ENCODE measurements around the gene OCIAD1. TPM values are rescaled to one million over a fixed set of nuclear protein-coding genes. Genes with fewer than 3 reads are reported as not detected.
"Not testable (repeated sequence)": the region's sequence is repeated elsewhere in the genome, so short reads cannot be mapped to it uniquely, and the experiment has no call there.

The OCIAD1 gene
- total RNA-seq, 4 donors from 2014 or later, result 73.7 to 95.8 (median 78.9) TPM

DNA sequence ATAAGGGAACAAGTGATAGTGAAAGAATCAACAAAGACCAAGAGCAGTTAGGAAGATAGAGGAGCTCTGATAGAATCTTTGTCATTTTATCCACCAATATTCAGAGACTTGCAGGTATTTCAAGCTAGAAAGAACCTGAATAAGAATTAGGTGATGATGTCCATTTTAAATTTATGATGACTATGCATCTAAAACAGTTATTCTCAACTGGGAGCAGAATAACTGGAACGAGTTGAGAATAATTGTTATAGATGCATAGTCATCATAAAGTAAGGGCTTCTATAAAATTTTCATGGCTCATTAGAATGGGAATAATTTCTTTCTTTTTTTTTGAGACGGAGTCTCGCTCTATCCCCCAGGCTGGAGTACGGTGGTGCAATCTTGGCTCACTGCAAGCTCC, 5.8 kb downstream of the OCIAD1 start:
- Histone ChIP-seq H3K4me1 (peaks cover 16 to 27% (median 21%) of the 10 kb centered on the region in 4 donors), H3K27ac (replicated peaks in 1 of 4) (no peak overlapping the region), H3K36me3 (peaks cover 16 to 74% (median 50%) of the 10 kb centered on the region in 4 donors), H3K4me3 (no peak overlapping the region), H3K27me3 (no peaks in the 10 kb centered on the region), H3K9me3 (no peaks in the 10 kb centered on the region)
- TF ChIP-seq POLR2A (IDR thresholded peaks at IDR 0.05; ENCODE audit: low read depth) (no peak), POLR2AphosphoS5 (IDR thresholded peaks at IDR 0.05) (no peak), EP300 (IDR thresholded peaks at IDR 0.05) (no peak)
- TF ChIP-seq, protein P1, sequence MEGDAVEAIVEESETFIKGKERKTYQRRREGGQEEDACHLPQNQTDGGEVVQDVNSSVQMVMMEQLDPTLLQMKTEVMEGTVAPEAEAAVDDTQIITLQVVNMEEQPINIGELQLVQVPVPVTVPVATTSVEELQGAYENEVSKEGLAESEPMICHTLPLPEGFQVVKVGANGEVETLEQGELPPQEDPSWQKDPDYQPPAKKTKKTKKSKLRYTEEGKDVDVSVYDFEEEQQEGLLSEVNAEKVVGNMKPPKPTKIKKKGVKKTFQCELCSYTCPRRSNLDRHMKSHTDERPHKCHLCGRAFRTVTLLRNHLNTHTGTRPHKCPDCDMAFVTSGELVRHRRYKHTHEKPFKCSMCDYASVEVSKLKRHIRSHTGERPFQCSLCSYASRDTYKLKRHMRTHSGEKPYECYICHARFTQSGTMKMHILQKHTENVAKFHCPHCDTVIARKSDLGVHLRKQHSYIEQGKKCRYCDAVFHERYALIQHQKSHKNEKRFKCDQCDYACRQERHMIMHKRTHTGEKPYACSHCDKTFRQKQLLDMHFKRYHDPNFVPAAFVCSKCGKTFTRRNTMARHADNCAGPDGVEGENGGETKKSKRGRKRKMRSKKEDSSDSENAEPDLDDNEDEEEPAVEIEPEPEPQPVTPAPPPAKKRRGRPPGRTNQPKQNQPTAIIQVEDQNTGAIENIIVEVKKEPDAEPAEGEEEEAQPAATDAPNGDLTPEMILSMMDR (IDR thresholded peaks at IDR 0.05), result no peak
- 95% methylated on average over 4 of the region's 4 CpGs for WGBS
- no peak for DNase-seq (ENCODE audit: extremely low spot score)
- intact Hi-C loops (cut with DNase I), result loop anchor here (10.0 kb wide), 1 partner anchor 492 kb away; the partner anchor contains the start of gene SLAIN2

DNA sequence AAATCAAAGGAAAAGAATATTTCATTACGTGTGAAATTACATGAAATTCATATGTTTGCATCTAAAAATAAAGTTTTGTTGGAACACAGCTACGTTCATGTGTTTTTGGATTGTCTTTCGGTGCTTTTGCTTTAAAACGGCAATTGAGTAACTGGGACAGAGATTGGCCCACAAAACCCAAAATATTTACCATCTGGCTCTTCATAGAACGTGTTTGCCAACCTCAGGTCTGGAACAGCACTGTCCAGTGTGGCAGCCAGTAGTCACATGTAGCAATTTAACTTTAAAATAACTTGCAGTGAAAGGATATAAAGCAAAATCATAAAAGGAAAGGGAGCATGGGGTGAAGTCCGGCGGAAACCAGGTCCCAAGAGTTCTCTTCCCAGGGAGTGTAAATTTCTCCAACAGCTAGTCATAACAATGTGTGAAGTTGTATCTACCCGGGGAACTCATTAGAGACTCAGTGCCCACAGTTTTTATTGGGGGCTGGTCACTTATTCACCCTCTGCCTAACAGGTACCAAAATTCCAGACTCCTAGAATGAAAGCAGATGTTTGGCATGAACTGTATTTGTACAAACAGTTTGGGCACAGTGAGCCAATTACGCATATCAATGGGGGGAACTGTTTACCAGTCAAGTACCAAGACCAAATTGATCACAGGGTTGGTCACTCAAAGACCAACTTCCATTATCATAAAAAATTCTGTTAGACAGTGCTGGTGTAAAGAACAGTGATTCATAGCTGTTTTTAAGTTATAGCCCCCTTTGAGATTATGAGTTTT, 10.3 kb downstream of the OCIAD1 start:
- Histone ChIP-seq H3K27ac (replicated peaks in 1 of 4) (no peak overlapping the region), H3K4me3 (no peak overlapping the region), H3K9me3 (no peaks in the 10 kb centered on the region), H3K27me3 (no peaks in the 10 kb centered on the region), H3K36me3 (peaks cover 4 to 84% (median 51%) of the 10 kb centered on the region in 4 donors), H3K4me1 (peaks cover 0 to 11% (median 0%) of the 10 kb centered on the region in 4 donors)
- intact Hi-C loops (cut with DNase I), result no loop called here
- DNase-seq (ENCODE audit: extremely low spot score), result no peak
- 87% methylated on average over 9 of the region's 9 CpGs for WGBS
- TF ChIP-seq POLR2AphosphoS5 (IDR thresholded peaks at IDR 0.05) (no peak), EP300 (IDR thresholded peaks at IDR 0.05) (no peak)

DNA sequence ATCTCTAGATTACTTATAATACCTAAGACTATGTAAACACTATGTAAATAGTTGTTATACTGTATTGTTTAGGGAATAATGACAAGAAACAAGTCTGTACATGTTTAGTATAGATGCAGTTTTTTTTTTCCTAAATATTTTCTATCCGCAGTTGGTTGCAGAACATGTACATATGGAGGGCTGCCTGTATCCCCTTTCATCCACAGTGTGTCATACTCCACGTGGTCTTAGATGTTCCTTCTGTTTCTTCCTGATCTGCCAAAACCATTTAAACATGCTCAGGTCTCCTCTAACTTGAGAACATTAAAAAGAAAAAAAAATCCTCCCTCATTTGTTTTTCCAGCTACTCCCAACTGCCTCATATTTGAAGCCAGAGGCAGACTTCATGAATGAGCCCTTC, 14.0 kb downstream of the OCIAD1 start:
- intact Hi-C loops (cut with DNase I), result no loop called here
- Histone ChIP-seq H3K27me3 (no peaks in the 10 kb centered on the region), H3K27ac (replicated peaks in 1 of 4) (no peak overlapping the region), H3K4me1 (peaks cover 0 to 4% (median 0%) of the 10 kb centered on the region in 4 donors), H3K9me3 (no peaks in the 10 kb centered on the region), H3K36me3 (peaks cover 4 to 69% (median 37%) of the 10 kb centered on the region in 4 donors), H3K4me3 (no peak overlapping the region)
- WGBS, result 73% methylated on average over 2 of the region's 2 CpGs
- TF ChIP-seq, protein P1 (IDR thresholded peaks at IDR 0.05), result no peak
- TF ChIP-seq POLR2A (IDR thresholded peaks at IDR 0.05; ENCODE audit: low read depth) (no peak), EP300 (IDR thresholded peaks at IDR 0.05) (no peak), POLR2AphosphoS5 (IDR thresholded peaks at IDR 0.05) (no peak)
- no peak for DNase-seq (ENCODE audit: extremely low spot score)

DNA sequence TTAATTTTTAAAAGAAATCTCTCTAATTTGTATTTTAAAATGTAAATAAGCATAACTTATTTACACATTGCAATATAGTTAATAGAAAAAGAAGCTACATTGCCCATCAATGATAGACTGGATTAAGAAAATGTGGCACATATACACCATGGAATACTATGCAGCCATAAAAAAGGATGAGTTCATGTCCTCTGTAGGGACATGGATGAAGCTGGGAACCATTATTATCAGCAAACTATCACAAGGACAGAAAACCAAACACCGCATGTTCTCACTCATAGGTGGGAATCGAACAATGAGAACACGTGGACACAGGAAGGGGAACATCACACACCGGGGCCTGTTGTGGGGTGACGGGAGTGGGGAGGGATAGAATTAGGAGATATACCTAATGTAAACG, 17.9 kb downstream of the OCIAD1 start:
- H3K4me3 ChIP-seq; H3K4me1 ChIP-seq; H3K27ac ChIP-seq (replicated peaks in 1 of 4); DNase-seq (ENCODE audit: extremely low spot score); intact Hi-C loops (cut with DNase I); H3K27me3 ChIP-seq; H3K9me3 ChIP-seq: not testable (repeated sequence)
- H3K36me3 ChIP-seq, result peaks cover 14 to 80% (median 46%) of the 10 kb centered on the region in 4 donors
- 97% methylated on average over 6 of the region's 6 CpGs for WGBS

DNA sequence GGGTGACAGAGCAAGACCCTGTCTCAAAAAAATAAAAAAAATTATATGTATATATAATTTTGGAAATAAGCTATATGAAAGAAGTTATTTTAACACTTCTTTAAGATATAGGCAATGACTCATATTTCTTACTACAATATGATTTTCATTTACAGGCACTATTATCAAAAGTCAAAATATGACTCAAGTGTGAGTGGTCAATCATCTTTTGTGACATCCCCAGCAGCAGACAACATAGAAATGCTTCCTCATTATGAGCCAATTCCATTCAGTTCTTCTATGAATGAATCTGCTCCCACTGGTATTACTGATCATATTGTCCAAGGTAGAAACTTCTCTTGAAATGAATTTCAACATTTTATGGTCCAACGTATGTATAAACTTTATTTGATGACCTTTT, 20.8 kb downstream of the OCIAD1 start:
- Histone ChIP-seq H3K9me3 (no peaks in the 10 kb centered on the region), H3K27ac (replicated peaks in 1 of 4) (no peak overlapping the region), H3K36me3 (peaks cover 10 to 77% (median 56%) of the 10 kb centered on the region in 4 donors), H3K4me1 (no peaks in the 10 kb centered on the region), H3K4me3 (no peak overlapping the region), H3K27me3 (no peaks in the 10 kb centered on the region)
- DNase-seq (ENCODE audit: extremely low spot score), result no peak
- intact Hi-C loops (cut with DNase I), result no loop called here
- TF ChIP-seq POLR2A (IDR thresholded peaks at IDR 0.05; ENCODE audit: low read depth), result no peak
- TF ChIP-seq EP300 (IDR thresholded peaks at IDR 0.05), result no peak
- TF ChIP-seq, protein P1 (IDR thresholded peaks at IDR 0.05), result no peak
- 91% methylated on average over 1 of the region's 1 CpG for WGBS
